Ovary (tissue), 9 donors: ENCODE measurements around the gene BRD7. TPM values are rescaled to one million over a fixed set of nuclear protein-coding genes. Genes with fewer than 3 reads are reported as not detected.

Experiments
- DNase-seq, 5 donors: peaks; one replicate each; pipeline ENCODE4 v3.0.0-alpha.2; 2019 to 2020
- H3K27ac ChIP-seq, 2 donors: fragments of 200-600 bp; one replicate each; pipeline versions ENCODE4 v1.5.1 to v1.8.0; 2019 to 2022
- H3K27me3 ChIP-seq: fragments of 200-600 bp; one replicate; pipeline ENCODE4 v1.8.0; 2022
- H3K36me3 ChIP-seq: fragments of 200-600 bp; sonication (generic); one replicate; pipeline ENCODE4 v1.5.1; 2019
- H3K4me1 ChIP-seq: one replicate; pipeline ENCODE4 v1.8.1; 2013; ENCODE audit warnings: mild to moderate bottlenecking, moderate library complexity; ENCODE audit not compliant: insufficient read depth
- H3K4me3 ChIP-seq: fragments of 200-600 bp; sonication (generic); one replicate; pipeline ENCODE4 v1.5.1; 2017
- H3K9me3 ChIP-seq, 2 donors: fragments of 200-600 bp in 1 of 2; sonication (generic) in 1 of 2; one replicate each; pipeline versions ENCODE4 v1.5.1 to v1.8.1; 2013 to 2019; ENCODE audit warnings: mild to moderate bottlenecking in 1 of 2, moderate library complexity in 1 of 2
- CTCF ChIP-seq, 3 donors: fragments of 450-650 bp in 2 of 3; fragments of 200-600 bp in 1 of 3; IDR thresholded peaks; one replicate each; pipeline versions ENCODE4 v1.5.1 to v1.8.0; 2016 to 2022; ENCODE audit warnings: antibody characterized with exemption in 3 of 3, mild to moderate bottlenecking in 1 of 3
- EP300 ChIP-seq: sonication (generic); formaldehyde crosslinking; IDR thresholded peaks from one replicate; pipeline ENCODE4 v1.6.1; 2017; ENCODE audit warnings: antibody characterized with exemption
- POLR2A ChIP-seq: fragments of 450-650 bp; IDR thresholded peaks from one replicate; pipeline ENCODE4 v1.6.1; 2017; ENCODE audit warnings: antibody characterized with exemption, mild to moderate bottlenecking, moderate library complexity
- WGBS, 3 donors: extraction: QIAGEN DNeasy Blood & Tissue Kit in 1 of 3; methylation state at CpG; one replicate each; pipeline versions ENCODE4 v1.1.5 to v1.1.7; 2013 to 2017; 5-methylcytosine and 5-hydroxymethylcytosine counted together
- intact Hi-C, 4 donors: fragments of 100-400 bp; cut with DNase I; formaldehyde crosslinking; loops; one replicate each; pipeline versions ENCODE4 v1.11.0 to v1.15.1; 2022 to 2023
- polyA plus RNA-seq, 2 donors: library from polyadenylated mRNA; stranded (reverse); fragments of 200-250 nt in 1 of 2; fragments of 350-450 nt in 1 of 2; fragmentation: Illumina TruSeq in 1 of 2; extraction: RNeasy Lipid Tissue Mini Kit (QIAGEN cat#74804) in 1 of 2; gene quantifications; one replicate each; pipeline ENCODE4 v1.2.3, GENCODE V29; 2013 to 2014
- total RNA-seq, 7 donors: library from RNA; depleted of rRNA in 2 of 7; stranded (reverse); fragments of >200 nt in 2 of 7; fragmentation: NEBNext Ultra II Directional in 3 of 7; extraction: Animal tissue kit (Norgen Biotek cat#: 25700) in 3 of 7; gene quantifications; one replicate each; pipeline versions ENCODE4 v1.1.0 to v1.2.4, GENCODE V29; 2016 to 2023
- donor health status: DM: no; HTN: no; CAD: no; lungs with moderate emphysema.
- donor health status: DM: no; HTN: no; CAD: no.
- donor health status: Bipolar disorder and iron deficiency.
- donor health status: DM: yes; HTN: yes; CAD: no.
- donor health status: DM: no; HTN: no; CAD: no.
- donor health status: DM: yes; HTN: yes; CAD: no.

BRD7 gene
- total and polyA plus RNA-seq, 9 donors: 30.0 to 75.1 (median 53.5) TPM

GRCh38 chr16:50340578-50340977 lies 28.2 kb downstream of the BRD7 start:
- no peak for DNase-seq
- H3K9me3 ChIP-seq: no peaks in the 10 kb centered on the region
- intact Hi-C loops: no loop called here
- H3K27ac ChIP-seq: peak overlapping the region in 1 of 2 donors; percentile 23
- no peaks in the 10 kb centered on the region for H3K4me1 ChIP-seq
- H3K36me3 ChIP-seq: no peaks in the 10 kb centered on the region
- TF ChIP-seq POLR2A (no peak), EP300 (no peak), CTCF (IDR thresholded peaks at IDR 0.05) (no peak)
- no peaks in the 10 kb centered on the region for H3K27me3 ChIP-seq
- H3K4me3 ChIP-seq: no peak overlapping the region
- WGBS, 3 donors: 15 to 17% (median 15%) methylated on average over 2 of the region's 2 CpGs

GRCh38 chr16:50338371-50339231 lies 30.2 kb downstream of the BRD7 start:
- 50 to 55% (median 51%) methylated on average over 8 of the region's 8 CpGs for WGBS, 3 donors
- Histone ChIP-seq H3K36me3 (no peaks in the 10 kb centered on the region), H3K4me3 (no peak overlapping the region), H3K4me1 (no peaks in the 10 kb centered on the region), H3K27ac (no peak overlapping the region), H3K27me3 (no peaks in the 10 kb centered on the region), H3K9me3 (no peaks in the 10 kb centered on the region)
- TF ChIP-seq CTCF (IDR thresholded peaks at IDR 0.05) (no peak), EP300 (no peak), POLR2A (no peak)
- DNase-seq: no peak
- intact Hi-C loops: no loop called here

GRCh38 chr16:50336884-50337283 lies 31.9 kb downstream of the BRD7 start:
- WGBS, 3 donors: 62 to 80% (median 71%) methylated on average over 1 of the region's 1 CpG
- H3K27me3 ChIP-seq: no peaks in the 10 kb centered on the region
- DNase-seq: no peak

More at GRCh38 chr16:50336884-50337283, 31.9 kb downstream of the BRD7 start:
- H3K4me3 ChIP-seq: no peak overlapping the region
- H3K4me1 ChIP-seq: no peaks in the 10 kb centered on the region
- intact Hi-C loops: no loop called here
- TF ChIP-seq POLR2A (no peak), EP300 (no peak), CTCF (IDR thresholded peaks at IDR 0.05) (no peak)
- H3K36me3 ChIP-seq: no peaks in the 10 kb centered on the region
- no peak overlapping the region for H3K27ac ChIP-seq
- no peaks in the 10 kb centered on the region for H3K9me3 ChIP-seq
